Parathyroid adenoma (tissue), 2 donors: ENCODE measurements around the gene KRTAP10-1.

Source experiments
- H2AFZ ChIP-seq: fragments of 300-600 bp; sonication (generic); one replicate; pipeline ENCODE4 v1.7.0; 2017; ENCODE audit warnings: antibody characterized with exemption, mild to moderate bottlenecking
- H3K27ac ChIP-seq: fragments of 300-600 bp; sonication (generic); one replicate; pipeline ENCODE4 v1.7.0; 2017
- H3K27me3 ChIP-seq: fragments of 300-600 bp; sonication (generic); one replicate; pipeline ENCODE4 v1.7.0; 2017; ENCODE audit warnings: low read length; ENCODE audit not compliant: control insufficient read depth, insufficient read depth
- H3K36me3 ChIP-seq: fragments of 300-600 bp; sonication (generic); one replicate; pipeline ENCODE4 v1.7.0; 2017; ENCODE audit warnings: low read length; ENCODE audit not compliant: control insufficient read depth, insufficient read depth
- H3K4me1 ChIP-seq: fragments of 300-600 bp; sonication (generic); one replicate; pipeline ENCODE4 v1.7.0; 2017; ENCODE audit warnings: control low read depth
- H3K4me2 ChIP-seq: fragments of 300-600 bp; sonication (generic); one replicate; pipeline ENCODE4 v1.7.0; 2017; ENCODE audit warnings: low read length
- H3K4me3 ChIP-seq: fragments of 300-600 bp; sonication (generic); one replicate; pipeline ENCODE4 v1.7.0; 2017; ENCODE audit warnings: low read depth, low read length
- H3K79me2 ChIP-seq: fragments of 300-600 bp; sonication (generic); one replicate; pipeline ENCODE4 v1.7.0; 2017; ENCODE audit warnings: control low read depth
- H3K9ac ChIP-seq: fragments of 300-600 bp; sonication (generic); one replicate; pipeline ENCODE4 v1.7.0; 2017; ENCODE audit warnings: mild to moderate bottlenecking
- H3K9me3 ChIP-seq: fragments of 300-600 bp; sonication (generic); one replicate; pipeline ENCODE4 v1.7.0; 2017; ENCODE audit warnings: low read length; ENCODE audit not compliant: control insufficient read depth
- TF ChIP-seq, protein P1 (sequence below): fragments of 300-600 bp; sonication (generic); IDR thresholded peaks from one replicate; pipeline ENCODE4 v1.7.0; 2017; ENCODE audit warnings: antibody characterized with exemption, mild to moderate bottlenecking
- donor health status: primary hyperparathyroidism.

KRTAP10-1 gene

DNA sequence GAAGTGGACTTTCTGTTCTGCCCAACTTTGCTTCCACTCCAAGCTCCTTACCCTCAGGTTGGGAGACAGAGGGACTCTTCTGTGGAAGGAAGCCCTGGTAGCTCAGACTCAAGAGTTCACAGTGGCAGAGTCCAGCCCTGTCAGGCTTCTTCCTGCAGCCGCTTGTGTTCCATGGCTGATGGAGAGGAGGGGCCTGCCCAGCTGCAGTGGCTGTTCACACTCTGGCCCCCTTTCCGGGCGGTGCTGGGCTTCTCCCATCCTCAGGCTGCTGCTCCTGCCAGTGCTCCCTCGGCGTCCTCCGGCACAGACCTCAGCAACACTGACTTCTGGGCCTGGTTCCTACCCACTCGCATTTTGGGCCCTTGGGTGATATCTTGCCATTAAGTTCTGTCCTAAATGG, 4.0 kb downstream of the KRTAP10-1 start:
- H3K4me3 ChIP-seq, result no peak overlapping the region
- no peaks in the 10 kb centered on the region for H3K79me2 ChIP-seq
- no peak overlapping the region for H3K4me2 ChIP-seq
- TF ChIP-seq, protein P1, sequence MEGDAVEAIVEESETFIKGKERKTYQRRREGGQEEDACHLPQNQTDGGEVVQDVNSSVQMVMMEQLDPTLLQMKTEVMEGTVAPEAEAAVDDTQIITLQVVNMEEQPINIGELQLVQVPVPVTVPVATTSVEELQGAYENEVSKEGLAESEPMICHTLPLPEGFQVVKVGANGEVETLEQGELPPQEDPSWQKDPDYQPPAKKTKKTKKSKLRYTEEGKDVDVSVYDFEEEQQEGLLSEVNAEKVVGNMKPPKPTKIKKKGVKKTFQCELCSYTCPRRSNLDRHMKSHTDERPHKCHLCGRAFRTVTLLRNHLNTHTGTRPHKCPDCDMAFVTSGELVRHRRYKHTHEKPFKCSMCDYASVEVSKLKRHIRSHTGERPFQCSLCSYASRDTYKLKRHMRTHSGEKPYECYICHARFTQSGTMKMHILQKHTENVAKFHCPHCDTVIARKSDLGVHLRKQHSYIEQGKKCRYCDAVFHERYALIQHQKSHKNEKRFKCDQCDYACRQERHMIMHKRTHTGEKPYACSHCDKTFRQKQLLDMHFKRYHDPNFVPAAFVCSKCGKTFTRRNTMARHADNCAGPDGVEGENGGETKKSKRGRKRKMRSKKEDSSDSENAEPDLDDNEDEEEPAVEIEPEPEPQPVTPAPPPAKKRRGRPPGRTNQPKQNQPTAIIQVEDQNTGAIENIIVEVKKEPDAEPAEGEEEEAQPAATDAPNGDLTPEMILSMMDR, result no peak
- no peak overlapping the region for H3K27ac ChIP-seq
- no peaks in the 10 kb centered on the region for H3K9me3 ChIP-seq
- no peaks in the 10 kb centered on the region for H3K4me1 ChIP-seq
- no peaks in the 10 kb centered on the region for H3K27me3 ChIP-seq
- no peak overlapping the region for H2AFZ ChIP-seq
- H3K9ac ChIP-seq, result no peak overlapping the region
- no peaks in the 10 kb centered on the region for H3K36me3 ChIP-seq

DNA sequence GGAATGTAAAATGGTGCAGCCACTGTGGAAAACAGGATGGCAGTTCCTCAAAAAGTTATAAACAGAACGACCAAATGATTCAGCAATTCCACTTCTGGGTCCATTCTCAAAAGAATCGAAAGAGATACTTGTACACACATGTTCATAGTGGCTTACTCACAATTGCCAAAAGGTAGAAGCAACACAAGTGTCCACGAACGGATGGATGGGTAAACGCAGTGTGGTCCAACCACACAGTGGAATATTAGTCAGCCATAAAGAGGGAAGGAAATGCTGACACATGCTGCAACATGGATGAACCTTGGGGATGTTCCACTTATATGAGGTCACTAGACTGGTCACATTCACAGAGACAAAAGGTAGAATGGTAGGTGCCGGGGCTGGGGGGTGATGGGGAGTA, 5.3 kb downstream of the KRTAP10-1 start:
- H3K9me3 ChIP-seq, result no peaks in the 10 kb centered on the region
- no peaks in the 10 kb centered on the region for H3K4me1 ChIP-seq
- no peak overlapping the region for H3K27ac ChIP-seq
- no peak overlapping the region for H3K4me2 ChIP-seq
- H3K79me2 ChIP-seq, result no peaks in the 10 kb centered on the region
- H3K9ac ChIP-seq, result no peak overlapping the region
- no peaks in the 10 kb centered on the region for H3K36me3 ChIP-seq
- H2AFZ ChIP-seq, result no peak overlapping the region
- H3K27me3 ChIP-seq, result no peaks in the 10 kb centered on the region
- TF ChIP-seq, protein P1, result no peak
- H3K4me3 ChIP-seq, result no peak overlapping the region

DNA sequence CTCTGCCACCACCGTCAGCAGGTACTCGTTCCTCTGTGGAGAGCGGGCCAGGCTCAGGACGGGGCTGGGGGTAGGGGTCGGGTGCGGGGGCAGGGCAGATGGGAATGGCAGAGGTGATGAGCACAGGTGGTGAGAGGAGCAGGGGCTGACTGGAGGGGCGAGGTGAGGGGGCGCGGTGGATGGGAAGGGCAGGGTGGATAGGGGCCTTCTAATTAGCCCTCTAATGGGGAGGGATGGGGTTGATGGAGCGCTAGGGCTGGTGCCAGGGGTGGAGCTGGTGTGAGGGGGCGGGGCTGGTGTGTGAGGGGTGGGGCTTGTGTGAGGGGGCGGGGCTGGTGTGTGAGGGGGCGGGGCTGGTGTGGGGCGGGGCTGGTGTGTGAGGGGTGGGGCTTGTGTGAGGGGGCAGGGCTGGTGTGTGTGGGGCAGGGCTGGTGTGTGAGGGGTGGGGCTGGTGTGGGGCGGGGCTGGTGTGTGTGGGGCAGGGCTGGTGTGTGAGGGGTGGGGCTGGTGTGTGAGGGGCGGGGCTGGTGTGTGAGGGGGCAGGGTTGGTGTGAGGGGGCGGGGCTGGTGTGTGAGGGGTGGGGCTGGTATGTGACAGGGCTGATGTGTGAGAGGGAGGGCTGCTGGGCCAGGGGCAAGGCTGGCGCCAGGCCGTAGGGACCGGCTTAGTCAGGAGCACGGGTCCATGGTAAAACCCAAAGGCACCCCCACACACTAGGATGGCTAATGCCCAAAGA, 5.9 kb downstream of the KRTAP10-1 start:
- Histone ChIP-seq H3K4me3 (no peak overlapping the region), H3K36me3 (no peaks in the 10 kb centered on the region), H3K27ac (no peak overlapping the region), H3K4me1 (no peaks in the 10 kb centered on the region), H3K4me2 (no peak overlapping the region), H3K9ac (no peak overlapping the region), H3K27me3 (no peaks in the 10 kb centered on the region), H2AFZ (no peak overlapping the region), H3K79me2 (no peaks in the 10 kb centered on the region), H3K9me3 (no peaks in the 10 kb centered on the region)
- TF ChIP-seq, protein P1, result no peak

DNA sequence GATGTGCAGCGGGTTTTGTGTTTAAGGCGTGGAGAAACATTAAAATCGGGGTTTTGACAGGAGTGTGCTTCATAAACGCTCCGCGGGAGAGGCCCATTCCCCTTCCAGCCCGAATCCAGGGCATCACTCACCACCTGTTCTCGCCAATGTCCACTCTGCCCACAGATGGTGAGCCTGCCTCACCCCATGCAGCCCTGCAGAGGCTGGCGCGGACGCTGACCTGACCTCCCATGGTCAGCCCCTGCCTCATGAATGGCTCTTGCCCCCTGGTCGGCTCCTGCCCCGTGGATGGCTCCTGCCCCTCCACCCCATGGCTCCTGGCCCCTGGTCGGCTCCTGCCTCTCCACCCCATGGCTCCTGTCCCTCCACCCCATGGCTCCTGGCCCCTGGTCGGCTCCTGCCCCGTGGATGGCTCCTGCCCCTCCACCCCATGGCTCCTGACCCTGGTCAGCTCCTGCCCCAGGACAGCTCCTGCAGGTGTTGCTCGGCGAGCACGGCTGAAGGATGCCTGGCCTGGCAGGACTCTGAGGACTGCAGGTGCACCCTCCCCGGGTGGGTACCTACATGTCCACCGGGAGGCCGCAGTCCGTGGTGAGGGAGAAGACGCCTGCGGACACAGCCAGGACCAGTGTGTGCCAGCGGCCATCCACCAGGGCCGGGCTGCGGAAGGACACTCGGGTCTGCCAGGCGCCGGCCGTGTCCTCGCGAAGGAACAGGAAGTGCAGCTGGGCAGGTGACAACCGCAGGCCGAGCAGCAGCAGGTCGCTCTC, 6.7 kb downstream of the KRTAP10-1 start:
- Histone ChIP-seq H3K9ac (no peak overlapping the region), H3K27ac (no peak overlapping the region), H3K27me3 (no peaks in the 10 kb centered on the region), H3K79me2 (no peaks in the 10 kb centered on the region), H3K36me3 (no peaks in the 10 kb centered on the region), H3K4me3 (no peak overlapping the region), H2AFZ (no peak overlapping the region), H3K4me1 (no peaks in the 10 kb centered on the region), H3K9me3 (no peaks in the 10 kb centered on the region), H3K4me2 (no peak overlapping the region)
- TF ChIP-seq, protein P1, result no peak
